ENCODE measurements around the gene ADAMTSL4. TPM values are rescaled to one million over a fixed set of nuclear protein-coding genes. Genes with fewer than 3 reads are reported as not detected.
A peak's percentile ranks its signal among the peaks of the same experiment; 100 is the strongest.

ADAMTSL4 gene
- total RNA-seq, 1 donor, result 5.4 TPM

- Histone ChIP-seq H3K79me2 (ENCODE audit: insufficient read depth, low read length) (no peaks in the 10 kb centered on the region), H3K36me3 (ENCODE audit: insufficient read depth, low read length) (no peaks in the 10 kb centered on the region), H3K4me3 (ENCODE audit: insufficient read depth, low read length) (no peak overlapping the region), H2AFZ (ENCODE audit: low read length) (no peak overlapping the region), H4K20me1 (ENCODE audit: insufficient read depth, low read length) (no peaks in the 10 kb centered on the region), H3K27me3 (ENCODE audit: insufficient read depth, low read length) (no peaks in the 10 kb centered on the region), H3K4me2 (ENCODE audit: insufficient read depth, low read length) (peak overlapping the region; percentile 30), H3K27ac (ENCODE audit: low read depth, low read length) (peak overlapping the region; percentile 83), H3K4me1 (ENCODE audit: insufficient read depth, low read length) (peaks cover 32% of the 10 kb centered on the region), H3K9me3 (ENCODE audit: low read depth, low read length) (no peaks in the 10 kb centered on the region)
- peak; percentile 90 for DNase-seq (ENCODE audit: insufficient read length, low spot score, missing footprints)
- TF ChIP-seq, protein P1, sequence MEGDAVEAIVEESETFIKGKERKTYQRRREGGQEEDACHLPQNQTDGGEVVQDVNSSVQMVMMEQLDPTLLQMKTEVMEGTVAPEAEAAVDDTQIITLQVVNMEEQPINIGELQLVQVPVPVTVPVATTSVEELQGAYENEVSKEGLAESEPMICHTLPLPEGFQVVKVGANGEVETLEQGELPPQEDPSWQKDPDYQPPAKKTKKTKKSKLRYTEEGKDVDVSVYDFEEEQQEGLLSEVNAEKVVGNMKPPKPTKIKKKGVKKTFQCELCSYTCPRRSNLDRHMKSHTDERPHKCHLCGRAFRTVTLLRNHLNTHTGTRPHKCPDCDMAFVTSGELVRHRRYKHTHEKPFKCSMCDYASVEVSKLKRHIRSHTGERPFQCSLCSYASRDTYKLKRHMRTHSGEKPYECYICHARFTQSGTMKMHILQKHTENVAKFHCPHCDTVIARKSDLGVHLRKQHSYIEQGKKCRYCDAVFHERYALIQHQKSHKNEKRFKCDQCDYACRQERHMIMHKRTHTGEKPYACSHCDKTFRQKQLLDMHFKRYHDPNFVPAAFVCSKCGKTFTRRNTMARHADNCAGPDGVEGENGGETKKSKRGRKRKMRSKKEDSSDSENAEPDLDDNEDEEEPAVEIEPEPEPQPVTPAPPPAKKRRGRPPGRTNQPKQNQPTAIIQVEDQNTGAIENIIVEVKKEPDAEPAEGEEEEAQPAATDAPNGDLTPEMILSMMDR (IDR thresholded peaks at IDR 0.05; ENCODE audit: extremely low read depth, low read depth, low read length), result no peak
These were observed 21.0 kb upstream of the ADAMTSL4 start for GRCh38 chr1:150528196-150528595.

GRCh38 chr1:150529017-150529416 lies 20.2 kb upstream of the ADAMTSL4 start:
- no peaks in the 10 kb centered on the region for H3K36me3 ChIP-seq (ENCODE audit: insufficient read depth, low read length)
- no peak for DNase-seq (ENCODE audit: insufficient read length, low spot score, missing footprints)
- no peaks in the 10 kb centered on the region for H3K27me3 ChIP-seq (ENCODE audit: insufficient read depth, low read length)
- H3K9me3 ChIP-seq (ENCODE audit: low read depth, low read length), result no peaks in the 10 kb centered on the region
- peak overlapping the region; percentile 36 for H2AFZ ChIP-seq (ENCODE audit: low read length)
- peaks cover 32% of the 10 kb centered on the region for H3K4me1 ChIP-seq (ENCODE audit: insufficient read depth, low read length)
- H4K20me1 ChIP-seq (ENCODE audit: insufficient read depth, low read length), result no peaks in the 10 kb centered on the region
- H3K4me3 ChIP-seq (ENCODE audit: insufficient read depth, low read length), result no peak overlapping the region
- H3K27ac ChIP-seq (ENCODE audit: low read depth, low read length), result peak overlapping the region; percentile 83
- H3K4me2 ChIP-seq (ENCODE audit: insufficient read depth, low read length), result peak overlapping the region; percentile 65
- no peaks in the 10 kb centered on the region for H3K79me2 ChIP-seq (ENCODE audit: insufficient read depth, low read length)
- TF ChIP-seq, protein P1 (IDR thresholded peaks at IDR 0.05; ENCODE audit: extremely low read depth, low read depth, low read length), result no peak

- H3K4me1 ChIP-seq (ENCODE audit: insufficient read depth, low read length), result peaks cover 36% of the 10 kb centered on the region
- H3K4me3 ChIP-seq (ENCODE audit: insufficient read depth, low read length), result no peak overlapping the region
These were observed 18.6 kb upstream of the ADAMTSL4 start for GRCh38 chr1:150530491-150531159.

GRCh38 chr1:150532860-150533259 lies 16.3 kb upstream of the ADAMTSL4 start:
- no peaks in the 10 kb centered on the region for H3K79me2 ChIP-seq (ENCODE audit: insufficient read depth, low read length)
- peaks cover 48% of the 10 kb centered on the region for H3K4me1 ChIP-seq (ENCODE audit: insufficient read depth, low read length)
- H3K4me3 ChIP-seq (ENCODE audit: insufficient read depth, low read length), result no peak overlapping the region
- no peaks in the 10 kb centered on the region for H4K20me1 ChIP-seq (ENCODE audit: insufficient read depth, low read length)
- peak overlapping the region; percentile 51 for H3K4me2 ChIP-seq (ENCODE audit: insufficient read depth, low read length)
- TF ChIP-seq, protein P1 (IDR thresholded peaks at IDR 0.05; ENCODE audit: extremely low read depth, low read depth, low read length), result no peak
- peak overlapping the region; percentile 76 for H3K27ac ChIP-seq (ENCODE audit: low read depth, low read length)
- H3K9me3 ChIP-seq (ENCODE audit: low read depth, low read length), result no peaks in the 10 kb centered on the region
- DNase-seq (ENCODE audit: insufficient read length, low spot score, missing footprints), result no peak
- no peaks in the 10 kb centered on the region for H3K36me3 ChIP-seq (ENCODE audit: insufficient read depth, low read length)
- peak overlapping the region; percentile 71 for H2AFZ ChIP-seq (ENCODE audit: low read length)
- no peaks in the 10 kb centered on the region for H3K27me3 ChIP-seq (ENCODE audit: insufficient read depth, low read length)

More at GRCh38 chr1:150530491-150531159, 18.6 kb upstream of the ADAMTSL4 start:
- no peaks in the 10 kb centered on the region for H4K20me1 ChIP-seq (ENCODE audit: insufficient read depth, low read length)
- H3K27me3 ChIP-seq (ENCODE audit: insufficient read depth, low read length), result no peaks in the 10 kb centered on the region
- H3K79me2 ChIP-seq (ENCODE audit: insufficient read depth, low read length), result no peaks in the 10 kb centered on the region
- TF ChIP-seq, protein P1 (IDR thresholded peaks at IDR 0.05; ENCODE audit: extremely low read depth, low read depth, low read length), result no peak
- no peak overlapping the region for H2AFZ ChIP-seq (ENCODE audit: low read length)
- DNase-seq (ENCODE audit: insufficient read length, low spot score, missing footprints), result no peak
- no peaks in the 10 kb centered on the region for H3K9me3 ChIP-seq (ENCODE audit: low read depth, low read length)
- H3K4me2 ChIP-seq (ENCODE audit: insufficient read depth, low read length), result no peak overlapping the region
- H3K27ac ChIP-seq (ENCODE audit: low read depth, low read length), result no peak overlapping the region
- H3K36me3 ChIP-seq (ENCODE audit: insufficient read depth, low read length), result no peaks in the 10 kb centered on the region

Data from osteoblast (primary cell).